Uterus (tissue), 2 donors: ENCODE measurements around the gene TYRO3.

Experiments used
- POLR2A ChIP-seq, 2 donors: fragments of 450-650 bp; IDR thresholded peaks; one replicate each; pipeline ENCODE4 v1.6.1; 2016; ENCODE audit warnings: antibody characterized with exemption in 2 of 2, mild to moderate bottlenecking in 1 of 2, moderate library complexity in 1 of 2
- TF ChIP-seq, protein P1 (sequence below), 4 experiments: fragments of 200-600 bp in 2 of 4; fragments of 450-650 bp in 2 of 4; sonication (generic) in 2 of 4; IDR thresholded peaks; one replicate each; pipeline ENCODE4 v1.5.1; 2016 to 2019; ENCODE audit warnings: antibody characterized with exemption in 4 of 4, mild to moderate bottlenecking in 2 of 4, moderate library complexity in 1 of 4

DNA sequence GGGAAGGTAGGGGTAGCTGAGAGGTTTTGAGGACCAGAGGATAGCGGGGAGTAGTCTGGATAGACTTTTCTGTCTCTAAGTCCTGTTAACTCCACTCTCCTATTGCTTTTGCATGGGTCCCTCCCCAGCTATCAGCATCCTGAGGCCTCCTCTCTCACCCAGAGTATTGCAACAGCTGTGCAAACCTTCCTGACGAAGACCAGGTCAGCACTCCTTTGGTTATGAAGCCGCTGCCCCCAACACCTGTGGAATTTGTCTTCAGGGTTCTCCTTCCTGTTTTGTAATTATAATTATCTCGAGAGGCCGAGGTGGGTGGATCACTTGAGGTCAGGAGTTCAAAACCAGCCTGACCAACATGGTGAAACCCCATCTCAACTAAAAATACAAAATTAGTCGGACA, 24.8 kb downstream of the TYRO3 start:
- TF ChIP-seq POLR2A (IDR thresholded peaks at IDR 0.05) = no peak
- TF ChIP-seq, protein P1, sequence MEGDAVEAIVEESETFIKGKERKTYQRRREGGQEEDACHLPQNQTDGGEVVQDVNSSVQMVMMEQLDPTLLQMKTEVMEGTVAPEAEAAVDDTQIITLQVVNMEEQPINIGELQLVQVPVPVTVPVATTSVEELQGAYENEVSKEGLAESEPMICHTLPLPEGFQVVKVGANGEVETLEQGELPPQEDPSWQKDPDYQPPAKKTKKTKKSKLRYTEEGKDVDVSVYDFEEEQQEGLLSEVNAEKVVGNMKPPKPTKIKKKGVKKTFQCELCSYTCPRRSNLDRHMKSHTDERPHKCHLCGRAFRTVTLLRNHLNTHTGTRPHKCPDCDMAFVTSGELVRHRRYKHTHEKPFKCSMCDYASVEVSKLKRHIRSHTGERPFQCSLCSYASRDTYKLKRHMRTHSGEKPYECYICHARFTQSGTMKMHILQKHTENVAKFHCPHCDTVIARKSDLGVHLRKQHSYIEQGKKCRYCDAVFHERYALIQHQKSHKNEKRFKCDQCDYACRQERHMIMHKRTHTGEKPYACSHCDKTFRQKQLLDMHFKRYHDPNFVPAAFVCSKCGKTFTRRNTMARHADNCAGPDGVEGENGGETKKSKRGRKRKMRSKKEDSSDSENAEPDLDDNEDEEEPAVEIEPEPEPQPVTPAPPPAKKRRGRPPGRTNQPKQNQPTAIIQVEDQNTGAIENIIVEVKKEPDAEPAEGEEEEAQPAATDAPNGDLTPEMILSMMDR (IDR thresholded peaks at IDR 0.05) = no peak
